H1 (cell line): ENCODE data around the gene CHMP6. TPM values are rescaled to one million over a fixed set of nuclear protein-coding genes. Genes with fewer than 3 reads are reported as not detected.

Experiments used
- CTCF ChIA-PET: fragments of 300-600 bp; sonication (Branson Sonifier 250); formaldehyde crosslinking; loops from one replicate; lab custom pipeline; 2021; ENCODE audit not compliant: partially characterized antibody; lab: Charles Lee
- POLR2A ChIA-PET: fragments of 300-600 bp; sonication (Branson Sonifier 250); formaldehyde crosslinking; loops from one replicate; lab custom pipeline; 2021; ENCODE audit warnings: inconsistent platforms; ENCODE audit not compliant: partially characterized antibody; lab: Charles Lee
- DNase-seq, 2 experiments: peaks; one replicate each; pipeline versions ENCODE4 v3.0.0 to v3.0.0-alpha.2; 2010 to 2022; ENCODE audit warnings: low spot score in 2 of 2, low read depth in 1 of 2, mixed read lengths in 1 of 2
- FAIRE-seq: peaks from 2 replicates; lab custom pipeline; 2011; peaks lifted over from hg19 to GRCh38; lab: Jason Lieb, UNC
- H2AFZ ChIP-seq: 2 replicates; pipeline ENCODE4 v1.8.1; 2012; ENCODE audit warnings: low read length, inconsistent platforms
- H2AK5ac ChIP-seq: 2 replicates; pipeline ENCODE4 v1.6.1; 2013; ENCODE audit warnings: low read depth, low read length
- H2BK120ac ChIP-seq: replicated peaks from 2 replicates; pipeline ENCODE3; 2013; ENCODE audit warnings: low read depth, low read length, inconsistent platforms
- H2BK12ac ChIP-seq: 2 replicates; pipeline ENCODE4 v1.6.1; 2013; ENCODE audit warnings: low read depth, low read length
- H2BK15ac ChIP-seq: 2 replicates; pipeline ENCODE4 v1.6.1; 2013; ENCODE audit warnings: low read length
- H2BK20ac ChIP-seq: 2 replicates; pipeline ENCODE4 v1.6.1; 2013; ENCODE audit warnings: low read length
- H2BK5ac ChIP-seq: 2 replicates; pipeline ENCODE4 v1.6.1; 2013; ENCODE audit warnings: low read depth, low read length
- H3K14ac ChIP-seq: 2 replicates; pipeline ENCODE4 v1.6.1; 2013; ENCODE audit warnings: inconsistent platforms; ENCODE audit not compliant: insufficient read length
- H3K18ac ChIP-seq: 2 replicates; pipeline ENCODE4 v1.6.1; 2013; ENCODE audit warnings: low read length; ENCODE audit errors: extremely low read depth
- H3K23ac ChIP-seq: 2 replicates; pipeline ENCODE4 v1.6.1; 2013; ENCODE audit warnings: inconsistent platforms; ENCODE audit not compliant: insufficient read length
- H3K23me2 ChIP-seq: 2 replicates; pipeline ENCODE4 v1.6.1; 2013; ENCODE audit warnings: low read depth, low read length
- H3K27ac ChIP-seq: 2 replicates; pipeline ENCODE4 v1.6.1; 2011; ENCODE audit warnings: low read depth, low read length, inconsistent platforms
- H3K27me3 ChIP-seq, 4 experiments: replicated peaks in 1 of 4; 1 replicate in 1 of 4; 2 replicates in 3 of 4; pipeline versions ENCODE4 v1.6.1 to v1.8.1; 2011 to 2013; ENCODE audit warnings: low read length in 3 of 4, mild to moderate bottlenecking in 3 of 4, inconsistent platforms in 2 of 4, mixed read lengths in 2 of 4, moderate library complexity in 1 of 4; ENCODE audit not compliant: control insufficient read depth in 3 of 4, insufficient read depth in 3 of 4; ENCODE audit errors: extremely low read depth in 1 of 4
- H3K36me3 ChIP-seq, 4 experiments: 2 replicates each; pipeline versions ENCODE4 v1.6.1 to v1.8.1; 2011 to 2013; ENCODE audit warnings: mild to moderate bottlenecking in 4 of 4, low read length in 3 of 4, moderate library complexity in 2 of 4, control low read depth in 1 of 4, inconsistent platforms in 1 of 4; ENCODE audit not compliant: insufficient read depth in 4 of 4, control insufficient read depth in 2 of 4
- H3K4ac ChIP-seq: replicated peaks from 2 replicates; pipeline ENCODE3; 2013; ENCODE audit warnings: low read length, low read depth, mixed read lengths, inconsistent platforms; ENCODE audit not compliant: insufficient read length
- H3K4me1 ChIP-seq, 4 experiments: replicated peaks in 1 of 4; 1 replicate in 1 of 4; 2 replicates in 3 of 4; pipeline versions ENCODE4 v1.6.1 to v1.8.1; 2011 to 2013; ENCODE audit warnings: low read length in 3 of 4, inconsistent platforms in 2 of 4, mixed read lengths in 1 of 4; ENCODE audit not compliant: insufficient read depth in 4 of 4, control insufficient read depth in 3 of 4
- H3K4me2 ChIP-seq, 2 experiments: 2 replicates each; pipeline versions ENCODE4 v1.6.1 to v1.8.1; 2011 to 2013; ENCODE audit warnings: low read depth in 2 of 2, low read length in 2 of 2, control low read depth in 1 of 2, inconsistent platforms in 1 of 2, mild to moderate bottlenecking in 1 of 2; ENCODE audit not compliant: insufficient read depth in 1 of 2
- H3K4me3 ChIP-seq, 4 experiments: fragments of 200-600, 300-600 bp in 1 of 4; sonication (generic), shearing (Covaris generic), sonication (Bioruptor Twin) in 1 of 4; 2 replicates each; pipeline versions ENCODE4 v1.5.1 to v1.8.1; 2011 to 2016; ENCODE audit warnings: low read length in 4 of 4, low read depth in 3 of 4, control low read depth in 2 of 4, inconsistent platforms in 2 of 4, mild to moderate bottlenecking in 2 of 4, mixed read lengths in 1 of 4, moderate library complexity in 1 of 4; ENCODE audit not compliant: insufficient read depth in 2 of 4; ENCODE audit errors: extremely low read depth in 1 of 4
- H3K56ac ChIP-seq: replicated peaks from 2 replicates; pipeline ENCODE3; 2013; ENCODE audit warnings: low read depth, mild to moderate bottlenecking, mixed read lengths, low read length, inconsistent platforms; ENCODE audit not compliant: insufficient read length
- H3K79me1 ChIP-seq: 2 replicates; pipeline ENCODE4 v1.6.1; 2013; ENCODE audit warnings: low read depth, low read length, control low read depth
- H3K79me2 ChIP-seq, 2 experiments: 2 replicates each; pipeline versions ENCODE4 v1.6.1 to v1.8.1; 2012 to 2013; ENCODE audit warnings: low read length in 2 of 2, mild to moderate bottlenecking in 2 of 2, inconsistent platforms in 1 of 2; ENCODE audit not compliant: insufficient read depth in 2 of 2, control insufficient read depth in 1 of 2
- H3K9ac ChIP-seq, 4 experiments: replicated peaks in 1 of 4; 1 replicate in 1 of 4; 2 replicates in 3 of 4; pipeline versions ENCODE4 v1.6.1 to v1.8.1; 2011 to 2013; ENCODE audit warnings: low read depth in 3 of 4, low read length in 3 of 4, control low read depth in 2 of 4, mild to moderate bottlenecking in 2 of 4, moderate library complexity in 2 of 4, inconsistent platforms in 1 of 4; ENCODE audit errors: extremely low read depth in 1 of 4
- H3K9me3 ChIP-seq, 2 experiments: 2 replicates each; pipeline versions ENCODE4 v1.6.1 to v1.8.1; 2012 to 2013; ENCODE audit warnings: mild to moderate bottlenecking in 2 of 2, moderate library complexity in 2 of 2, control low read depth in 1 of 2, inconsistent platforms in 1 of 2, low read depth in 1 of 2, low read length in 1 of 2, mixed read lengths in 1 of 2; ENCODE audit not compliant: insufficient read depth in 2 of 2
- H4K20me1 ChIP-seq, 2 experiments: replicated peaks in 1 of 2; 2 replicates each; pipeline versions ENCODE3 to v1.8.1; 2011 to 2013; ENCODE audit warnings: inconsistent platforms in 2 of 2, low read length in 2 of 2, mild to moderate bottlenecking in 1 of 2; ENCODE audit not compliant: insufficient read depth in 2 of 2, control insufficient read depth in 1 of 2
- H4K5ac ChIP-seq: 2 replicates; pipeline ENCODE4 v1.6.1; 2013; ENCODE audit warnings: low read length, low read depth, mixed read lengths, inconsistent platforms; ENCODE audit not compliant: insufficient read length
- H4K8ac ChIP-seq: 2 replicates; pipeline ENCODE4 v1.8.0; 2013; ENCODE audit warnings: mild to moderate bottlenecking, moderate library complexity, low read length, inconsistent platforms; ENCODE audit not compliant: insufficient read depth; ENCODE audit errors: extremely low read depth
- H4K91ac ChIP-seq: replicated peaks from 2 replicates; pipeline ENCODE3; 2013; ENCODE audit warnings: low read length, mixed read lengths, inconsistent platforms; ENCODE audit not compliant: insufficient read length
- BCL11A ChIP-seq, 2 experiments: IDR thresholded peaks; one replicate each; pipeline ENCODE4 v1.6.1; 2011; ENCODE audit warnings: low read depth in 2 of 2, low read length in 2 of 2, mild to moderate bottlenecking in 2 of 2
- CBX5 ChIP-seq: fragments of 300-800, 300-1000 bp; sonication (generic); IDR thresholded peaks from 2 replicates; pipeline ENCODE4 v1.7.1; 2016; ENCODE audit warnings: antibody characterized with exemption, low read length, low read depth
- CBX8 ChIP-seq: fragments of 300-800, 300-1000 bp; sonication (generic); IDR thresholded peaks from 2 replicates; pipeline ENCODE4 v1.7.1; 2016; ENCODE audit warnings: low read depth, low read length, borderline replicate concordance
- E2F6 ChIP-seq: IDR thresholded peaks from 2 replicates; pipeline ENCODE4 v1.6.1; 2012; ENCODE audit warnings: inconsistent platforms
- HDAC2 ChIP-seq, 2 experiments: fragments of 300-600 bp in 1 of 2; sonication (generic) in 1 of 2; IDR thresholded peaks; 2 replicates each; pipeline ENCODE4 v1.6.1; 2011 to 2012; ENCODE audit warnings: low read depth in 2 of 2, low read length in 2 of 2, mild to moderate bottlenecking in 2 of 2, moderate library complexity in 2 of 2, borderline replicate concordance in 1 of 2, inconsistent platforms in 1 of 2
- KDM4A ChIP-seq: IDR thresholded peaks from one replicate; pipeline ENCODE4 v1.7.1; 2012; ENCODE audit warnings: low read depth, mild to moderate bottlenecking, moderate library complexity, low read length, inconsistent platforms; ENCODE audit not compliant: severe bottlenecking
- MAFK ChIP-seq: IDR thresholded peaks from 2 replicates; pipeline ENCODE4 v1.6.1; 2012; ENCODE audit warnings: low read depth, mild to moderate bottlenecking, improper control_type of control experiment, low read length
- POLR2A ChIP-seq, 2 experiments: IDR thresholded peaks; 1 replicate in 1 of 2; 2 replicates in 1 of 2; pipeline ENCODE4 v1.6.1; 2011; ENCODE audit warnings: low read depth in 2 of 2, low read length in 2 of 2, mild to moderate bottlenecking in 2 of 2; ENCODE audit errors: control extremely low read depth in 1 of 2
- RAD21 ChIP-seq, 2 experiments: IDR thresholded peaks in 1 of 2; conservative IDR thresholded peaks in 1 of 2; 2 replicates each; pipeline ENCODE4 v1.6.1; 2011; ENCODE audit warnings: low read depth in 2 of 2, low read length in 2 of 2, improper control_type of control experiment in 1 of 2, inconsistent platforms in 1 of 2, mild to moderate bottlenecking in 1 of 2, moderate library complexity in 1 of 2
- SIX5 ChIP-seq: IDR thresholded peaks from 2 replicates; pipeline ENCODE4 v1.6.1; 2011; ENCODE audit warnings: mild to moderate bottlenecking, low read depth, low read length
- SUZ12 ChIP-seq: fragments of 200-600 bp; sonication (generic); IDR thresholded peaks from 2 replicates; pipeline ENCODE4 v1.6.1; 2012; ENCODE audit warnings: mild to moderate bottlenecking, inconsistent platforms, low read length, moderate library complexity, mixed read lengths
- WGBS, 2 experiments: shearing (Covaris generic) in 1 of 2; methylation state at CpG; one replicate each; pipeline versions ENCODE4 v1.1.6 to v1.1.7; 2013 to 2015; ENCODE audit warnings: low lambda C conversion rate in 2 of 2, mixed read lengths in 2 of 2, inconsistent platforms in 1 of 2, low coverage in 1 of 2, missing lambda C conversion rate in 1 of 2; ENCODE audit not compliant: insufficient replicate concordance in 2 of 2, insufficient coverage in 1 of 2, insufficient read length in 1 of 2; ENCODE audit errors: extremely low coverage in 1 of 2, missing lambda C conversion rate in 1 of 2; 5-methylcytosine and 5-hydroxymethylcytosine counted together
- polyA plus RNA-seq, 7 experiments: library from polyadenylated mRNA; depleted of rRNA in 3 of 7; stranded (reverse) in 5 of 7; unstranded in 2 of 7; fragments of >200 nt in 5 of 7; fragments of 200-250 nt in 2 of 7; gene quantifications; 1 replicate in 5 of 7; 2 replicates in 1 of 7; 4 replicates in 1 of 7; pipeline versions ENCODE4 v1.2.1 to v1.2.3, GENCODE V29; 2011 to 2013; ENCODE audit warnings: missing spikeins in 2 of 7, mixed read lengths in 2 of 7
- total RNA-seq: library from RNA; stranded (reverse); fragmentation: NEBNext Ultra II Directional; extraction: Animal tissue kit (Norgen Biotek cat#: 25700); gene quantifications from 2 replicates; pipeline ENCODE4 v1.2.1, GENCODE V29; 2021
- TF ChIP-seq, protein P1 (sequence below): IDR thresholded peaks from 2 replicates; pipeline ENCODE4 v1.6.1; 2011; ENCODE audit warnings: low read length, improper control_type of control experiment

The CHMP6 gene
- total and polyA plus RNA-seq, 2 of the 8 experiments (the other 6 are each of a cell fraction or from before 2014, with no cell fraction given), result 15.7 to 24.3 TPM

GRCh38 chr17:80986046-80986445 is 5.6 kb upstream of the CHMP6 start:
- Histone ChIP-seq H4K5ac (no peak overlapping the region), H2BK12ac (no peak overlapping the region), H3K9ac (no peak overlapping the region), H4K20me1 (no peaks in the 10 kb centered on the region), H3K4me3 (no peak overlapping the region), H3K56ac (no peak overlapping the region), H2AK5ac (no peak overlapping the region), H3K27me3 (peaks cover 0 to 11% (median 4%) of the 10 kb centered on the region in 4 experiments; a peak in 5 of 7 replicates), H3K14ac (no peak overlapping the region), H2BK15ac (no peak overlapping the region), H2BK5ac (no peak overlapping the region), H2AFZ (no peak overlapping the region), H3K23me2 (no peaks in the 10 kb centered on the region; the same call in 1 of the 2 replicates), H2BK20ac (no peak overlapping the region), H3K36me3 (no peaks in the 10 kb centered on the region), H3K4ac (no peak overlapping the region), H3K79me2 (no peaks in the 10 kb centered on the region), H3K4me2 (no peak overlapping the region), H3K9me3 (no peaks in the 10 kb centered on the region), H3K23ac (no peak overlapping the region), H3K18ac (no peak overlapping the region), H4K91ac (no peak overlapping the region), H3K4me1 (peaks cover 0 to 8% (median 1%) of the 10 kb centered on the region in 4 experiments; a peak in 4 of 7 replicates), H4K8ac (no peak overlapping the region), H3K27ac (no peak overlapping the region), H3K79me1 (no peaks in the 10 kb centered on the region), H2BK120ac (no peak overlapping the region)
- ChIA-PET POLR2A (no interaction called here), CTCF (interaction anchor here (1.0 to 1.6 kb wide), 5 partner anchors 38 to 505 kb away, joined by 3 to 6 read pairs (median 3); no protein-coding TSS in a partner anchor)
- WGBS, 2 experiments, result 87% methylated on average over 7 of the region's 7 CpGs; no CpG with 5 or more reads in 1 of the 2 experiments
- DNase-seq, result no peak
- FAIRE-seq, result no peak
- TF ChIP-seq SUZ12 (no peak), CBX5 (no peak), E2F6 (no peak), POLR2A (IDR thresholded peaks at IDR 0.05; ENCODE audit: control extremely low read depth in 1 of 2, low read depth in 2 of 2, low read length in 2 of 2) (no peak), KDM4A (no peak), MAFK (no peak), RAD21 (IDR thresholded peaks at IDR 0.05 in 1 of 2, conservative IDR thresholded peaks at IDR 0.05 in 1 of 2; ENCODE audit: low read depth in 2 of 2, low read length in 2 of 2) (no peak), BCL11A (IDR thresholded peaks at IDR 0.05; ENCODE audit: low read depth in 2 of 2, low read length in 2 of 2) (no peak), CBX8 (no peak), SIX5 (no peak), HDAC2 (IDR thresholded peaks at IDR 0.05; ENCODE audit: borderline replicate concordance in 1 of 2, low read depth in 2 of 2, low read length in 2 of 2) (no peak)
- TF ChIP-seq, protein P1, sequence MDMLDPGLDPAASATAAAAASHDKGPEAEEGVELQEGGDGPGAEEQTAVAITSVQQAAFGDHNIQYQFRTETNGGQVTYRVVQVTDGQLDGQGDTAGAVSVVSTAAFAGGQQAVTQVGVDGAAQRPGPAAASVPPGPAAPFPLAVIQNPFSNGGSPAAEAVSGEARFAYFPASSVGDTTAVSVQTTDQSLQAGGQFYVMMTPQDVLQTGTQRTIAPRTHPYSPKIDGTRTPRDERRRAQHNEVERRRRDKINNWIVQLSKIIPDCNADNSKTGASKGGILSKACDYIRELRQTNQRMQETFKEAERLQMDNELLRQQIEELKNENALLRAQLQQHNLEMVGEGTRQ, result no peak
